Astrocyte of the spinal cord (primary cell): ENCODE data around the gene MCC.

Experiments used
- DNase-seq: peaks from one replicate; pipeline ENCODE4 v3.0.0; 2011; ENCODE audit warnings: low read depth, low spot score
- H3K4me3 ChIP-seq: 2 replicates; pipeline ENCODE4 v1.5.1; 2011; ENCODE audit warnings: low read depth, mild to moderate bottlenecking, low read length, moderate library complexity
- in situ Hi-C: cut with HindIII; loops from 2 replicates; pipeline ENCODE4 v1.10.0; 2017; ENCODE audit warnings: low sequenced_read_pairs
- TF ChIP-seq, protein P1 (sequence below): IDR thresholded peaks from 2 replicates; pipeline ENCODE4 v1.5.1; 2012; ENCODE audit warnings: low read depth, mild to moderate bottlenecking, low read length, inconsistent platforms

MCC gene

DNA sequence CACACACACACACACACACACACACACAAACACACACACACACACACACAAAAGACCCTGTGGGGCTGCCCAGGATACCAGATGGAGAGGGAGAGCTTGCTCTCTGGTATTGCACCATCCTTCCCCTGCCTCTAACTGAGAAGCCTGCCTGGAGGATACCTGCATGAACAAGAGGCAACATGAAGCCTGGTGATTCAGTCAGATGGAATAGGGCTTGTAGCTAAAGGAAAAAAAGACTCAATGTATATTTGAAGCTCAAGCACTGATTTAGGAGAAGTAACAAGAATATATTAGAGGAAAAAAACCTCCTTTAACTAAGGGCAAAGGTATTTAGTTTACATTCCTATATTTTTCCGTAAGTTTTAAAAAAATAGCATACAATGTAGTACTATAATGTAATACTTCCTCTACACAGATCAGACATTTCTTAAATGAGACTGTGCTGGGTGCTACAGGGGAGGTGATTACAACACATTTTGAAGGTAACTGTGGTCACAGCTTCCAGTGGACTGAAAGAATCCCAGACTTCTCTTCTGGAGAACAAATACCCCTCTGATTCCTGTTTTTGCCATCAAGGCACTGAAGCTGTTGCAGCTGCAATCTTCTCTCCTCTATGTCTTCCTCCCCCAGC, 342.4 kb downstream of the MCC start:
- H3K4me3 ChIP-seq = no peak overlapping the region
- TF ChIP-seq, protein P1, sequence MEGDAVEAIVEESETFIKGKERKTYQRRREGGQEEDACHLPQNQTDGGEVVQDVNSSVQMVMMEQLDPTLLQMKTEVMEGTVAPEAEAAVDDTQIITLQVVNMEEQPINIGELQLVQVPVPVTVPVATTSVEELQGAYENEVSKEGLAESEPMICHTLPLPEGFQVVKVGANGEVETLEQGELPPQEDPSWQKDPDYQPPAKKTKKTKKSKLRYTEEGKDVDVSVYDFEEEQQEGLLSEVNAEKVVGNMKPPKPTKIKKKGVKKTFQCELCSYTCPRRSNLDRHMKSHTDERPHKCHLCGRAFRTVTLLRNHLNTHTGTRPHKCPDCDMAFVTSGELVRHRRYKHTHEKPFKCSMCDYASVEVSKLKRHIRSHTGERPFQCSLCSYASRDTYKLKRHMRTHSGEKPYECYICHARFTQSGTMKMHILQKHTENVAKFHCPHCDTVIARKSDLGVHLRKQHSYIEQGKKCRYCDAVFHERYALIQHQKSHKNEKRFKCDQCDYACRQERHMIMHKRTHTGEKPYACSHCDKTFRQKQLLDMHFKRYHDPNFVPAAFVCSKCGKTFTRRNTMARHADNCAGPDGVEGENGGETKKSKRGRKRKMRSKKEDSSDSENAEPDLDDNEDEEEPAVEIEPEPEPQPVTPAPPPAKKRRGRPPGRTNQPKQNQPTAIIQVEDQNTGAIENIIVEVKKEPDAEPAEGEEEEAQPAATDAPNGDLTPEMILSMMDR = no peak
- DNase-seq = peak; percentile 25
- in situ Hi-C loops = loop anchor here (10.0 kb wide), 1 partner anchor 101 kb away; no protein-coding TSS in a partner anchor

DNA sequence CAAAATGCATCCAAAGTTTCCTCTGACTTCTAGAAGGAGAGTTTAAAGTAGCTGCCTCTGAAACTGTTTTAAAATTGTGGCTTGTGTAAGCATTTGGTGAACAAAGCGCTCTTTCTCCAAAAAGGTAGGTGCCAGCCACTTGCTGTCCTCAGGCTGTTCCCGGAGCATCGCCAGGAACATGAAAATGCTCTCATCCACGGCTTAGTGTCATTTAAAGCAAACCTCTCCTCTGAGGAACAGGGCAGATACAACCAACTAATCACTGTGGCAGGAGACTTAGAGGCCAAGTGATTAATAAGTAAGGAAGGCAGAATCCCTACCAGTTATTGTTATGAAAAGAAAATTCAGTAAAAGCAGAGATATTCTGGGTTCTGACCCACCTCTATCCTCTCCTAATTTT, 346.1 kb downstream of the MCC start:
- TF ChIP-seq, protein P1 = no peak
- H3K4me3 ChIP-seq = no peak overlapping the region
- in situ Hi-C loops = loop anchor here (10.0 kb wide), 1 partner anchor 97 kb away; no protein-coding TSS in a partner anchor
- DNase-seq = no peak

DNA sequence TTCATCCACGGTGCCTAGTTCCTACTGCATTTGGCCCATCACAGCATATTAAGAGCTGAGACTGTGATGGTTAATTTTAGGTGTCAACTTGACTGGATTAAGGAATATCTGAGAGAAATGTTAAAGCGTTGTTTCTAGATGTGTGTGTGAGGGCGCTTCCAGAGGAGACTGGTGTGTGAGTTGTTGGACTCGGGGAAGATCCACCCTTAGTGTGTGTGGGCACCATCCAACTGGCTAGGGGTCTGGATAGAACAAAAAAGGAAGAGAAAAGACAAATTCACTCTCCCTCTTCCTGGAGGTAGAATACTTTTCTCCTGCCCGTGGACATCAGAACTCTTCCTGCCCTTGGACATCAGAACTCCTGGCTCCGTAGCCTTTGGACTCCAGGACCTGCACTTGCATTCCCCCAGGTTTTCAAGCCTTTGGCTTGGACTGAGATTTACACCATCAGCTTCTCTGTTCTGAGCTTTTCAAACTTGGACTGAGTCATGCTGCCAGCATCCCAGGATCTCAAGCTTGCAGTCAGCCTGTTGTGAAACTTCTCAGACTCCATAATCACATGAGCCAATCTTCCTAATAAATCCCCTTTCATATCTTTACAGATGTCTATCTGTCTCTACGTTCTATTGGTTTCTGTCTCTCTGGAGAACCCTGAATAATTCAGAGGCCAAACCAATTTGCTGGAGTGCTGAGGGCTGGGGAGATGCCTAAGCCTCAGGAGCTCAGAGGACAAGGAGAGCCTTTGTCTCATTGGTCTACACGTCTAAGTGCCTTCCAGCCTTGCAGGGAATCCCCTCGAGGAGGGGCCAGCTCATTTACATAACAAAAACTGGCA, 347.2 kb downstream of the MCC start:
- H3K4me3 ChIP-seq = no peak overlapping the region
- in situ Hi-C loops = loop anchor here (10.0 kb wide), 1 partner anchor 96 kb away; no protein-coding TSS in a partner anchor
- TF ChIP-seq, protein P1 = no peak
- peak; percentile 76 for DNase-seq

DNA sequence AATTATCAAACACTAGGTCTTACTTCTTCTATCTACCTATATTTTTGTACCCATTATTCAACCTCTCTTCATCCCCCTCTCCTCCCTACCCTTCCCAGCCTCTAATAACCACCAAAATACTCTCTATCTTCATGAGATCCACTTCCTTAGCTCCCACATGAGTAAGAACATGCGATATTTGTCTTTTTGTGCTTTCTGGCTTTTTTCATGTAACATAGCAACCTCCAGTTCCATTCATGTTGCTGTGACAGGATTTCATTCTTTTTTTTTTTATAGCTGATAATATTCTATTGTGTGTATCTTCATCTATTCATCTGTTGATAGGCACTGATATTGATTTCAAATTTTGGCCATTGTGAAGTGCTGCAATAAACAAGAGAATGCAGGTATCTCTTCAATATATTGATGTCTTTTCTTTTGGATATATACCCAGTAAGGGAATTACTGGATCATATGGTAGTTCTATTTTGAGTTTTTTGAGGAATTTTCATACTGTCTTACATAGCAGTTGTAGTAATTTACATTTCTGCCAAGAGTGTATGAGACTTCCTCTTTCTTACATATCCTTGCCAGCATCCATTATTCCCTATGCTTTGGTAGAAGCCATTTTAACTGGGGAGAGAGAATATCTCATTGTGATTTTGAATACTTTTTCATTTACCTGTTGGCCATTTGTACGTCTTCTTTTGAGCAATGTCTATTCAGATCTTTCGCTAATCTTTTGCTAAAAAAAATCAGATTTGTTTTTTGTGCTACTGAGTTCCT, 354.9 kb downstream of the MCC start:
- no peak for DNase-seq
- in situ Hi-C loops = no loop called here

DNA sequence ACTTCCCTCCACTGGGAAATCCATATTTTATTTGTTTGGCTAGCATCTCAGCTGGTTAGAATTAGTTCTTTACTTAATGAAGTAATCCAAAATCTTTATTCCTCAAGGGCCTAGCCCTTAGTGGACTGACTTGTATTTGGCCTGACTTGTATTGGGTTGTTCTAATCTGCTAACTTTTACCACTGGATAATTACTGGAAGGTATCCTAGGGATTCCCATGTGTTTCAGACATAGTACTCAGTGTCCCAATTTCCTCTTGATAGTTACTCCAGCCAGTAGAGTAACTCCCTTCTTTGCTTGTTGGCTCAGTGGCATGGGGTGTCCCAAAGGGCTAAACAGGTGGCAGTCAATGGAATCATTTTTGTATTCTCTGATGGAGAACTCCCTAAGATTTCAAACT, 355.7 kb downstream of the MCC start:
- DNase-seq = no peak
- TF ChIP-seq, protein P1 = no peak
- no peak overlapping the region for H3K4me3 ChIP-seq
- in situ Hi-C loops = no loop called here

More for the DNA sequence above, 354.9 kb downstream of the MCC start:
- TF ChIP-seq, protein P1 = no peak
- no peak overlapping the region for H3K4me3 ChIP-seq

DNA sequence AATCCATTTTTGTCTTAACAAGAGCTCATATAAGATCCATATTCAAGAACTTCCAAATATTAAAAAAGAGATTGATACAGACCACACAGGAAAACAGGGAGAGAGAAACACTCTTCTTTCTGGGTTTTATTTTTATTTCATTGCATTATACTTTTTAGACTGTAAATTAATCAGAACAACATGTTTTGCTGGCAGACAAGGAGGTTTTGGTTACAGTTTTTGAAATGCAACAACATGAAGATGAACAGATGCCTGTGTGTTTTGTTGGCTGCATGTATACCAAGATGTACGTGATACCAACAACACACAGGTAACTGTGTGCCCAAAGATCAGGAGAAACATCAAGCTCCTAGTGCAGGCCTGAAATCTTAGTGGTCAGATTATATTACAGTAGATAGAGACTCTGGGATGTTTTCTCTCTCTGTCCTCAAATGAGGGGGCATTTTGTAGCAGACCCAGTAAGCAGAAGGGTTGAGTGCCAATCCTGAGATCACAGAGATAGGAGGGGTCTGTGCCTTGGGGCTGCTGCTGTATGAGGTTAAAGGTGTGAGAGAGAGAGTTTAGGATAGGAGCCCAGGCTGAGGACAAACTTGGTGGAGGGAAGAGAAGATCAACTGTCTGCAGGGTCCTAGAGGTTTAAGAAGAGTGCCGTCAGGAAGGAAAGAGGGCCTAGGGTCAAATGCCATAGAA, 359.5 kb downstream of the MCC start:
- TF ChIP-seq, protein P1 = no peak
- in situ Hi-C loops = no loop called here
- no peak for DNase-seq
- H3K4me3 ChIP-seq = no peak overlapping the region
